ENCODE results near the gene KDM2B. TPM values are rescaled to one million over a fixed set of nuclear protein-coding genes. Genes with fewer than 3 reads are reported as not detected.

KDM2B gene
- total and polyA plus RNA-seq, 2 donors from 2014 or later: 6.2 to 19.7 TPM

GRCh38 chr12:121436706-121437105 lies 144.1 kb downstream of the KDM2B start:
- H3K36me3 ChIP-seq (ENCODE audit: control insufficient read depth in 2 of 3, insufficient read depth in 3 of 3, low read length in 3 of 3): peaks cover 4 to 23% (median 8%) of the 10 kb centered on the region in 3 donors
- intact Hi-C loops (cut with DNase I): no loop called here
- DNase-seq: no peak
- no peak overlapping the region for H3K4me3 ChIP-seq (ENCODE audit: low read length in 3 of 3)
- no peaks in the 10 kb centered on the region for H3K27me3 ChIP-seq (ENCODE audit: control insufficient read depth, insufficient read depth, low read length)
- no peaks in the 10 kb centered on the region for H3K9me3 ChIP-seq (ENCODE audit: control insufficient read depth in 2 of 3, insufficient read depth in 1 of 3, low read length in 3 of 3)
- no peak overlapping the region for H3K9ac ChIP-seq (ENCODE audit: low read length in 3 of 3)
- no peak for FAIRE-seq
- H3K4me1 ChIP-seq (ENCODE audit: control insufficient read depth in 2 of 3, insufficient read depth in 2 of 3, low read depth in 1 of 3, low read length in 3 of 3): no peaks in the 10 kb centered on the region
- H3K27ac ChIP-seq (ENCODE audit: low read depth in 2 of 2, low read length in 2 of 2): no peak overlapping the region
- TF ChIP-seq CTCF (IDR thresholded peaks at IDR 0.05; ENCODE audit: borderline replicate concordance, extremely low read depth, insufficient read depth): no peak

- H3K4me3 ChIP-seq (ENCODE audit: low read length in 3 of 3): no peak overlapping the region
- no peaks in the 10 kb centered on the region for H3K9me3 ChIP-seq (ENCODE audit: control insufficient read depth in 2 of 3, insufficient read depth in 1 of 3, low read length in 3 of 3)
- DNase-seq: no peak
- intact Hi-C loops (cut with DNase I): no loop called here
- H3K9ac ChIP-seq (ENCODE audit: low read length in 3 of 3): no peak overlapping the region
- H3K27ac ChIP-seq (ENCODE audit: low read depth in 2 of 2, low read length in 2 of 2): no peak overlapping the region
- H3K27me3 ChIP-seq (ENCODE audit: control insufficient read depth, insufficient read depth, low read length): no peaks in the 10 kb centered on the region
- no peaks in the 10 kb centered on the region for H3K4me1 ChIP-seq (ENCODE audit: control insufficient read depth in 2 of 3, insufficient read depth in 2 of 3, low read depth in 1 of 3, low read length in 3 of 3)
- no peak for FAIRE-seq
- no peak for TF ChIP-seq CTCF (IDR thresholded peaks at IDR 0.05; ENCODE audit: borderline replicate concordance, extremely low read depth, insufficient read depth)
- H3K36me3 ChIP-seq (ENCODE audit: control insufficient read depth in 2 of 3, insufficient read depth in 3 of 3, low read length in 3 of 3): peaks cover 14 to 29% (median 18%) of the 10 kb centered on the region in 3 donors
Measured at GRCh38 chr12:121432740-121433480, 147.9 kb downstream of the KDM2B start.

- FAIRE-seq (no peak), DNase-seq (no peak)
- peaks cover 0 to 2% (median 0%) of the 10 kb centered on the region in 3 donors for H3K4me1 ChIP-seq (ENCODE audit: control insufficient read depth in 2 of 3, insufficient read depth in 2 of 3, low read depth in 1 of 3, low read length in 3 of 3)
- no peak for TF ChIP-seq CTCF (IDR thresholded peaks at IDR 0.05; ENCODE audit: borderline replicate concordance, extremely low read depth, insufficient read depth)
- H3K9me3 ChIP-seq (ENCODE audit: control insufficient read depth in 2 of 3, insufficient read depth in 1 of 3, low read length in 3 of 3): no peaks in the 10 kb centered on the region
- peaks cover 16 to 39% (median 18%) of the 10 kb centered on the region in 3 donors for H3K36me3 ChIP-seq (ENCODE audit: control insufficient read depth in 2 of 3, insufficient read depth in 3 of 3, low read length in 3 of 3)
- no peak overlapping the region for H3K9ac ChIP-seq (ENCODE audit: low read length in 3 of 3)
- H3K27ac ChIP-seq (ENCODE audit: low read depth in 2 of 2, low read length in 2 of 2): no peak overlapping the region
- intact Hi-C loops (cut with DNase I): no loop called here
- H3K4me3 ChIP-seq (ENCODE audit: low read length in 3 of 3): no peak overlapping the region
- H3K27me3 ChIP-seq (ENCODE audit: control insufficient read depth, insufficient read depth, low read length): no peaks in the 10 kb centered on the region
Measured at GRCh38 chr12:121430833-121431415, 149.9 kb downstream of the KDM2B start.

Measured in kidney (tissue), 14 donors.